HG03442 (cell line): ENCODE data around the gene CD55.
A peak's percentile ranks its signal among the peaks of the same experiment; 100 is the strongest.

Experiments
- ATAC-seq: cut with Tn5 transposase; IDR thresholded peaks from one replicate; pipeline ENCODE4 v1.9.1; 2021; ENCODE audit warnings: mild to moderate bottlenecking, moderate library complexity; ENCODE audit not compliant: unreplicated experiment

CD55 gene

GRCh38 chr1:207355513-207356295, 34.2 kb downstream of the CD55 start:
- no peak for ATAC-seq

- no peak for ATAC-seq
These were observed 39.6 kb downstream of the CD55 start for GRCh38 chr1:207361029-207361428.

GRCh38 chr1:207361889-207362288, 40.4 kb downstream of the CD55 start:
- ATAC-seq: no peak

GRCh38 chr1:207362962-207363860, 41.7 kb downstream of the CD55 start:
- ATAC-seq: no peak

- ATAC-seq: no peak
These were observed 42.4 kb downstream of the CD55 start for GRCh38 chr1:207363871-207364270.

- no peak for ATAC-seq
These were observed 43.1 kb downstream of the CD55 start for GRCh38 chr1:207364614-207365013.

- no peak for ATAC-seq
These were observed 43.6 kb downstream of the CD55 start for GRCh38 chr1:207365063-207365462.

GRCh38 chr1:207366022-207366421, 44.5 kb downstream of the CD55 start:
- ATAC-seq: no peak

- ATAC-seq: no peak
These were observed 67.2 kb downstream of the CD55 start for GRCh38 chr1:207388721-207389120.

GRCh38 chr1:207389728-207390464, 68.4 kb downstream of the CD55 start:
- ATAC-seq: no peak

- ATAC-seq: no peak
These were observed 72.1 kb downstream of the CD55 start for GRCh38 chr1:207393610-207394009.

- no peak for ATAC-seq
These were observed 74.8 kb downstream of the CD55 start for GRCh38 chr1:207396168-207396746.

- ATAC-seq: no peak
These were observed 76.0 kb downstream of the CD55 start for GRCh38 chr1:207397525-207397926.

- no peak for ATAC-seq
These were observed 77.5 kb downstream of the CD55 start for GRCh38 chr1:207398986-207399385.

- ATAC-seq: no peak
These were observed 80.1 kb downstream of the CD55 start for GRCh38 chr1:207401578-207401977.

- no peak for ATAC-seq
These were observed 81.3 kb downstream of the CD55 start for GRCh38 chr1:207402744-207403143.

GRCh38 chr1:207404849-207405525, 83.5 kb downstream of the CD55 start:
- ATAC-seq: peak; percentile 52

- no peak for ATAC-seq
These were observed 84.3 kb downstream of the CD55 start for GRCh38 chr1:207405814-207406213.

- no peak for ATAC-seq
These were observed 86.3 kb downstream of the CD55 start for GRCh38 chr1:207407655-207408260.
